ACHN (cell line): ENCODE data around the gene ARID3A.
A peak's percentile ranks its signal among the peaks of the same experiment; 100 is the strongest.

Source experiments
- DNase-seq: peaks from one replicate; pipeline ENCODE4 v3.0.0-alpha.2; 2015
- in situ Hi-C: cut with HindIII; loops from 2 replicates; pipeline ENCODE4 v1.10.0; 2017; ENCODE audit warnings: low sequenced_read_pairs, low pct_ligation_motif_present, low pct_unique_long_range_greater_than_20kb

The ARID3A gene

DNA sequence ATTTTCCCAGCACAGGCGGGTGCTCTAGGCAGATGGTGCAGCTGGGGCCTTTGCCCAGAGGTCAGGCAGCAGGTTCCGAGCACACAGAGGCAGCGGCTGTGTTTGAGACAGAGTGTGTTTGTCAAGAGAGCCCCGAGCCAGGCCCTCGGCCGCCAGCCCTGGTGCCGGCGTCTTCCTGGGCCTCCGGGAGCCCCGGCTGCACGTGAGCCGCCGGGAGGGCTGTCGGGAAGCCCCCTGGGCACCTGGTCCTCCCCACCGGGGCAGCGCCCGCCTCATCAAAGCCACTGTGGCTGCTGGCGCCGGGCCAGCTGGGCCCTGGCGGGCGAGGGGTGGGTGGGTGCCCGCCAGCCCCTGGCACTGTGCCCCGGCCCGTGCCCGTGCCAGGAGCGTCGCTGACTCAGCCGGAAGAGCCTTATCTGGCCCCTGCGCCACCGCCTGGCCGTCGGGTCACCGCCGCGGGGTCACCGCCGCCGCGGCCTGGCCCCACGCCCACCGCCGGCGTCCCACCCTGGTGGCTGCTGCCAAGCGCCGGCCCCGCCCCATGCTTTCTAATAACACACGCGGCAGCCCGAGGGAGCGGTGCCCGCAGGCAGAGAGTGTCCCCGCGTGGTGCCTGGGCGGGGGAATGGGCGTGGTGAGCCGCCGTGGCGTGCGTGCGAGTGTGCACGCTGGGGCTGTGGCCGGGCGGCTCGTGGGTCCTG is 14.9 kb downstream of the ARID3A start:
- peak; percentile 62 for DNase-seq
- in situ Hi-C loops, result no loop called here

DNA sequence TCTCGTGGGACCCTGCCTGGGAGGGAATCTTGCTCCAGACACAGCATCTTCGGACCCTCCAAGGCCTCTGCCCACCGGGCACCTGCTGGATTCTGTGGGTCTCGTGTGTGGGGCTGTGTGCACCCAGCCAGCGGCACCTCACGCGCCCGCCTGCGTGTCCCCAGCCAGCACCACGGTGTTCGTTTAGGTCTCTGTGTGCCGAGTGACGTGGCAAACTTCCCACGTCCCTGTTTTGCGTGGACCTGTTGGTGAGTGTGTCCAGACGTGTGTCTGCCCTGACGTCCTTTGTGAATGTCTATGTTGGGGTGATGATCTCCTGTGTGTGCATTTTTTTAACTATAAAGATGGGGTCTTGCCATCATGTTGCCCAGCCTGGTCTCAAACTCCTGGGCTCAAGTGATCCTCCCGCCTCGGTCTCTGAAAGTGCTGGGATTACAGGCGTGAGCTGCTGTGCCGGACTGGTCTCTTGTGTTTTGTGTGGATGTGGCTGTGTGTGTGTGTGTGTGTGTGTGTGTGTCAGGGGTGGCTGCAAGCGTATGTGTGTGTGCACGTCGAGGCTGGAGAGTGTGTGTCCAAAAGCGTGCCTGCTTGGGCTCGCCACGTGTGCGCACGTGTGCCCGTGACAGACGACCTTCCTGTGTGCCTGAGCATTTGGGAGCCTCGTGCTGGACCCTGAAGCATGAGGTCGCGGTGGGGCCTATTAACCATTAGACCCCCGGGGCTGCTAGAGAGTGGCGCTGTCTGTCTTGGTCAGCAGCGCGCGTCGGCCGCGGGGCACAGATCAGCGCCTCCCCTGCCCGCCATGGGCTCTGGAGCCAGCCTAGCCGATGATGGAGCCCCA is 15.7 kb downstream of the ARID3A start:
- DNase-seq, result no peak
- in situ Hi-C loops, result no loop called here

DNA sequence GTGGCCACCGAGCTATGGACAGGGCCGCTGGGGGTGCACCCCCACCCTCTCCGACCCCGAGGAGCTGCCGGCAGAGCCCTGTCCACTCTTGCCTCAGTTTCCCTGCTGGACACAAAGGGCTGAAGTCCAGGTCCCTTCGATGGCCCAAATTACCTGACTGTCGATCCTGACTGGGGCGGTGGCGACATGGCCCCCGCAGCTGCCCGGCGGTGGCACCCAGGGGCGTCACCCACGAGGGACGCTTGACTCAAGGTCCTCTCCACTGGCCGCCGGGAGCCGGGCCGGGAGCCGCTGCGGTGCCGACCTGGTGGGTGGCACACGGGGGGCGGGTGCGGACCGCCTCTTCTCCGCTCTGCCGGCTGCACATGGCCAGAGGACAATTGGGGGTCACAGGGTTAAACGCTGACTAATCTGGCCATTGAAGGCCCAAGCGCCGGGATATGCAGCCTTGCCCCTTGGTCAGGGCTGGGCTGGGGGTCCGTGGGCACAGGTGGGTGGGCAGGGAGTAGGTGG is 16.4 kb downstream of the ARID3A start:
- no peak for DNase-seq
- in situ Hi-C loops, result no loop called here

DNA sequence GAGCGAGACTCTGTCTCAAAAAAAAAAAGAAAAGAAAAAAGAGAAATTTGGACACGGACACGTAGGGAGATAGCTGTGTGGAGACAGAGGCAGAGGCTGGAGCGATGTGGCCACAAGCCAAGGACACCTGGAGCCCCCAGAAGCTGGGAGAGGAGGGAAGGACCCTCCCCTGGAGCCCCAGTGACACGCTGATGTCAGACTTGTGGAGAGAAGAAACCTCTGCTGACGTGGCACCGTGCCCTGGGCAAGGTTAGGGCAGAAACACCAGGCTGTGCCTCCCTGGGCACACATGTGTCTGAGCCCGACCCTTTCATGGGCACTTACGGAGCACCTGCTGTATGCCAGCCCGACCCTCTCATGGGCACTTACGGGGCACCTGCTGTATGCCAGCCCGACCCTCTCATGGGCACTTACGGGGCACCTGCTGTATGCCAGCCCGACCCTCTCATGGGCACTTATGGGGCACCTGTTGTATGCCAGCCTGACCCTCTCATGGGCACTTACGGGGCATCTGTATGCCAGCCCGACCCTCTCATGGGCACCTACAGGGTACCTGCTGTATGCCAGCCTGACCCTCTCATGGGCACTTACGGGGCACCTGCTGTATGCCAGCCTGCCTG is 17.8 kb downstream of the ARID3A start:
- DNase-seq, result no peak
- in situ Hi-C loops, result no loop called here

DNA sequence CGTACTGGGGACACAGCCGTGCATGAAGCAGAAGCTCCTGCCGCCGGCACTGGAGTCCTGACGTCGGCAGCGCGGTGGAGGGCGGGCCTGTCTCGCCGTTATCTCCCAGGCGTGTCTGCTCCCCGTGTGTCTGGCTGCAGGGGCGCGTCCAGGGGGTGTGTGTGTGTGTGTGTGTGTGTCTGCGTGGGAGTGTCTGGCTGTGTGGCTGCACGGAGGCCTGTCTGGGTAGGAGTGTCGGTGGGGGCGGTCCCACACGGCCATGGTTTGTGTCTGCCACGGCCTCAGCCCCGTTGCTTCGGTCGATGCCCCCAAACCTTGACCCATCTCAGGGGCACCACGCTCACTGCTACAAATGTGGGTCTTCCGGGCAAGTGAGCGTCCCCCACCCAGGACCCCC is 18.3 kb downstream of the ARID3A start:
- in situ Hi-C loops, result no loop called here
- DNase-seq, result no peak

DNA sequence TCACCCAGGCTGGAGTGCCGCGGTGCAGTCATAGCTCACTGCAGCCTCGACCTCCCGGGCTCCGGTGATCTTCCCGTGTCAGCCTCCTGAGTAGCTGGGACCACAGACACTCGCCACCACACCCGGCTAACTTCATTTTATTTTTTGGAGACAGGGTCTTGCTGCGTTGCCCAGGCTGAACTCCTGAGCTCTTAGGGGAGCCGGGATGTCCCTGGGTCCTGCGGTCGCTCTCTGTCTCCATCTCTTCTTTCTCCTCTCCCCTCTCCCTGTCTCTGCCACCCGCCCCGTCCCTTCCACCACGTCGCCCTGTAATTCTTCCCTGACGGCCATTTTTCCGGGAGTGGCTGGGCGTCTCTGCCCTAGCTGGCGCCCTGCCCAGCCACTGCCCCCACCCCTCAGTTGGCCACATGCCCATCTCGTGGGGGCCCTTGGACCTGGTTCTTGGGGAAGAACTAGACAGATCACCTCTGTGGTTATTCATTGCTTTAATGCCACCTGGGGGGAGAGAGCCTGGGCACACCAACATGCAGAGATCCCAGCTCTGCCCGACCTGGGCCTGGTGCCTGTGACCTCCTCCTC is 18.9 kb downstream of the ARID3A start:
- in situ Hi-C loops, result no loop called here

DNA sequence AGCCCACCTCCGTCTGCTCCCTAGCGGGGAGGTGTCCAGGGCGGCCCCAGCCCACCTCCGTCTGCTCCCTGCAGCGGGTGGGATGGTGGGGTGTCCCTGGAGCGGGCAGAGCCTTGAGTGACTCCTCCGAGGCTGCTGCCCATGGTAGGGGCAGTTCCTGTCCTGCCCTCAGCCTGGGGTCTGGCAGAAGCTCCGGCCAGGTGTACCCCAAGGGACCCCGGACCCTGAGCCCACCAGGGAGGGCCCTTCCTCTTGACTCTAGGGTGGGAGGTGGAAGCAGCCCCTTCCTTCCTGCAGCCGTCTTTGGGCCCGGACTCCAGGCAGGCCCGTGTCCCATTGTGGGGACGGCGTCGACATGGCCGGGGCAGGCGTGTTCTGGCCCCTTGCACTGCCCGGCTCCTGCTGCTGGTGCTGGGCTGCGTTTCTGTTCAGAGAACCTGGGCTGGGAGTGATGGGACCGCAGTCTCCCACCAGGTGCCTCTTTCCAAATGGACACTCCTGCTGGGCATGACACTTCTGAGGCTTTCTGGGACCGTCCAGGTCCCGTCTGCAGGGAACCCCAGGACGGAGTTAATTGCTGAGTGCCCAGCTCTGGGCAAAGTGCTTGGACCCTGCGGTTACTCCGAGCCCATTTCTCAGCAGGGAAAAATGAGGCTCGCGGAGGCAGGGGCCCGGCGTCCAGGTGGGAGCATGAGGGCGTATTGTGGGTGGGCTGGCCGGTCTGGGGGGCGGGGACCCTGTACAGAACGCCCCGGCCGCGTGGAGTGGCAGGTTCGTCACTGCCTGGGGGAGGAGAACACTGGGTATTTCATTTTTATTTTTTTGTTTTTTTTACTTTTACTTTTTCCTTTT is 19.8 kb downstream of the ARID3A start:
- in situ Hi-C loops, result no loop called here
- no peak for DNase-seq

More for the DNA sequence above, 18.9 kb downstream of the ARID3A start:
- DNase-seq, result no peak

DNA sequence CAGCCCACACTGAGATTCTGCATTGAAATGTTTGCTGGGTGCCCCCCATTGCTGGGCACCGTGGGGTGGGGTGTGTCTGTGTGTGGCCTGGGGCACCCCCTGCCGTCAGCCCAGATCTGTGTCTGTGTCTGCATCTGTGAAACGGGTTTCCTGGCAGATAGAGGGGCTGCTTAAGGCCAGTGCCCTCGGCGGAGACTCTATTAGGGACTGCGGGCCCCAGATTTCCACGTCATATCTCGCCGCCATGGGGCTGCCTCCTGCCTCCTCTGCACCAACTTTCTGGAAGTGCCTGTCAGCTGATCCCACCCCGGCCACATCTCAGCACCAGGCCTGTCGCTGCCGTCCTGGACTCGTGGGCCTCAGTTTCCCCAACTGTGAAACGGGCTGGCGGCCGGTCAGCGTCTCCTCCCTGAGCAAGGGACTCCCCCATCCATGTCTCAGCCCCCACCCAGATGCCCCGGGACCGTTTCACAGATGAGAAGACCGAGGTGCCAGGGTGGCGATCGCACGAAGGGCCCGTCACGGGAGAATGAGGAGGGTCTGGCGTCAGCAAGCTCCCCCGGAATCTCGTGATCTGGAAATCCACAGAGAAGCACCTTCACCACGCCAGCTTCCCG is 21.4 kb downstream of the ARID3A start:
- in situ Hi-C loops, result no loop called here

DNA sequence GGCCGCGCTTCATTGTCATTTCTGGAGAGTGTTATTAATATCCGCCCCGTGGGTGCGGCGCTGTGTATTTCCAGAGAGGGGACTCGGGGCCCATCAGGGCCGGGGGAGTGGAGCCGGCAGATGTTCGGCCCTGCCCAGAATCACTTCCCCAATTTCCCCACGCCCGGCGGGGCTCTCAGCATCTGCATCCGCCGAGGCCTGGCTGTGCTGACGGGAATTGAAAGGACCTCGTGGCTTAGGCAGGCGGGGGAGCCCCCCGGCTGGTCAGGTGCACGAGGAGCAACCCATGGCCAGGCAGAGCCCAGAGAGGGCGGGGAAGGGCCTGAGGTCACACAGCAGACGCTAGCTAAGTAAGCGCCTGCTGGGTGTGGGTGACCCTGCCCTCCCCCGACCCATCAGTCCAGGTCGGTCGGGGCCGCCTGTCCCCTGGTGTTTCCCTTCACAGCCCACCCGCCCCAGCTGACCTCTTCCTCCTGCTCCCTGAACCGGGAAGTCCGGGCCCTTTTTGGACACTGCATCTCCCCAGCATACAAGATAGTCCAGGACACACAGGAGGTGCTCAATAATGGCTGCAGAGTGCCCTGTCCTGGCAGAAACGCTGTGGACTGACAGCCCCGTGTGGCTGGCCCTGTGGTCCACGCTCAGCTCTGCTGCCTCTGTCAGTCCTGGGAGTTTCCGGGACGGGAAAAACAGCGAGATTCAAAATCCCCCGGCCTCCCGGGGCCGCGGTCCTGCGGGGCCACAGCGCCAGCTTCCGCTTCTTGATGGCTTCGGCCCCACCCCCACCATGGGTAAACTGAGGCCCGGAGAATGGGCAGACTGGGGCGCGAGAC is 22.1 kb downstream of the ARID3A start:
- no peak for DNase-seq
- in situ Hi-C loops, result no loop called here

More for the DNA sequence above, 21.4 kb downstream of the ARID3A start:
- DNase-seq, result no peak

DNA sequence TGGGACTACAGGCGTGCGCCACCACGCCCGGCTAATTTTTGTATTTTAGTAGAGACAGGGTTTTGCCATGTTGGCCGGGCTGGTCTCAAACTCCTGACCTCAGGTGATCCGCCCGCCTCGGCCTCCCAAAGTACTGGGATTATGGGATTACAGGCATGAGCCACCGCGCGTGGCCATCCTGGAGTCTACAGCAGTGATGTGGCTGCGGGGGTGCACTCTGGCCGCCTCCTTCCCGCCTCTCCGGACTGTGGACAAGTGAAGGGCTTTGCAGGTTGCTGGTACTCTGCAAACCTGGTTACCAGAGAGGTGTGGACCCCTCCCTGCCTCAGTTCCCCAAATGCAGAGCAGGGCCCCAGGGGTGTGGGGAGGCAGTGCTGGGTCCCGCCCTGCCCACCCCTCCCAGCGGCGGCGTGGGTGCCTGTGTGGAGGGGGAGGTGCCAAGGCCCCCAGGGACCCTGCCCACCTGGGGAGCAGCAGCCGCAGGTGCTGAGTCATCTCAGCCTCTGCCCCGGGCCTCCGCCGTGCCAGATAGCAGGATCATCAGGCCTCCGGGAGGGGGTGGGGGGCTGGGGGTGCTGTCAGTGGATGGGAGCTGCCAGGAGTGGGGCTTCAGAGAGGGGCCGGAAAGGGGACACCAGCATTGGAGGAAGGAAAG is 23.1 kb downstream of the ARID3A start:
- DNase-seq, result no peak
- in situ Hi-C loops, result no loop called here

DNA sequence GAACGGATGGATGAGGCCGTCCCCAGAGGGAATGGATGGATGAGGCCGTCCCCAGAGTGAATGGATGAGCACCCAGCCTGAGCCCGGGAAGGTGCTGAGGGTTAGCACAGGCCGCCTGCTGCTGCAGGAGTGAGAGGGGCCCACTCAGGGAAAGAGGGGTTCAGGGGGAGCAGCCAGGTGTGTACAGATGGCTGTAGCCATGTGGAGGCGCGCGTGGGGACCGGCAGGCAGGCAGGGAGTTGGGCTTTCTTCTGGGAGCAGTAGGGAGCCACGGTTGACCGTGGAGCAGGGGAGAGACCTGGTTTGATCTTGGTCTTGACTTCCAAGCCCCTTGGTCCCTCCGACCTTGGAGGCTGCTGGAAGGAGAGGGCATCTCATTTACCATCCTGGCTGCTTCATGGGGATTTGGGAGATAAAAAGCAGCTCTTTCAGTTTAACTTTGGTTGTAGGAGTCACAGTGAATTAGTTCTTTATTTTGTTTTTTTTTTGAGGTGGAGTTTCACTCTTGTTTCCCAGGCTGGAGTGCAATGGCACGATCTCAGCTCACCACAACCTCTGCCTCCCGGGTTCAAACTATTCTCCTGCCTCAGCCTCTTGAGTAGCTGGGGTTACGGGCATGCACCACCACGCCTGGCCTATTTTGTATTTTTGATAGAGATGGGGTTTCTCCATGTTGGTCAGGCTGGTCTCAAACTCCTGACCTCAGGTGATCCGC is 24.7 kb downstream of the ARID3A start:
- no peak for DNase-seq
- in situ Hi-C loops, result no loop called here

DNA sequence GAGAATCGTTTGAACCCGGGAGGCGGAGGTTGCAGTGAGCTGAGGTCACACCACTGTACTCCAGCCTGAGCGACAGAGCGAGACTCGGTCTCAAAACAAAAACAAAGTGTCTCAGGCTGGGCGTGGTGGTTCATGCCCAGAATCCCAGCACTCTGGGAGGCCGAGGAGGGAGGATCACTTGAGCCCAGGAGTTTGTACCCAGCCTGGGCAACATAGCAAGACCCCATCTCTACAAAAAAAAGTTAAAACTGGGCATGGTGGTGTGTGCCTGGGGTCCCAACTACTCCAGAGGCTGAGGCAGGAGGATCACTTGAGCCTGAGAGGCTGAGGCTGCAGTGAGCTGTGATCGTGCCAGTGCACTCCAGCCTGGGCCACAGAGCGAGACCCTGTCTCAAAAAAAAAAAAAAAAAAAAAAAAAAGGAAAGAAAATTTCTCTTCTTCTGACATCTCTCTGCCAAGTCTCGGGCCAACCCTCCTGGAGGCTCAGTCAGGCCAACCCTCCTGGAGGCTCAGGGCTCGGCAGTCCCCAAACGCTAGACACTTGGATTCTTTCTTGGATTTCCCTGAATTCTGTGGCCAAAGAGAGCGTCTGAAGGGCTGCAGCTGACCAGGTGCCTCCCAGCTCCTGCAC is 26.3 kb downstream of the ARID3A start:
- in situ Hi-C loops, result no loop called here
- no peak for DNase-seq

DNA sequence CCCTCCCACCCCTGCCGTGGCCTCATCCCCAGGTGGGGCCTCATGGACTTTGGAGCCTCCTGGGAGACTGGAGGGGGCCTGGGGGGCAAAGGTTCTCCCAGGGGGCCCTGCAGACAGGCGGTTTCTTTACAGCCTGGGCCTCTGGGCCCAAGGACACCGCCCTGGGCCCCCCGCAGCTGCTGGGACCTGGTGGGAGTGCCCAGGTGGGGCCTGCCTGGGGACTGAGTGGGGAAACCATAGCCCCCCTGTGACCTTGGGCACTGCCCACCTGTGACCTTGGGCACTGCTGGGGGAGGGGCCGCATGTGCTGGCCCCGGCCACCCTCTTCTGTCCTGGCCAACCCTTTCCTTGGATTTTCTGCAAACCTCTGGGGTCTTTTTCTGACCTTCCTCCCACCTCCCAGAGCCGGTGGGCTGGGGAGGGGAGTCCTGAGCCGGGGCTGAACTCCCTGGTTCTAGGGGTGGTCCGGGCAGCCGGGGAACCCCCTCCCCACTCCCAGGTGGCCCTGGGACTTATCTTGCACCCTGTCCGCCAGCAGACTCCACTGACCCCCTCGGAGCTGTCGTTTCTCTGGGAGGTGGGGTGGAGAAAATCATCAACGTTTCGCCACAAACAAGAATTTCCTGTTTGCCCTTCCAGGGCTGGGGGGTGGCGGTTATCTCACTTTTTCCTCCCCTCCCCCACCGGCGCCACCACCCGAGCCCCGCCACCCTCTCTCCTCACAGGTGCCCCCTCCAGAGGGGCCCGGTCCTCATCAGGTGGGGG is 27.0 kb downstream of the ARID3A start:
- no peak for DNase-seq
- in situ Hi-C loops, result no loop called here

DNA sequence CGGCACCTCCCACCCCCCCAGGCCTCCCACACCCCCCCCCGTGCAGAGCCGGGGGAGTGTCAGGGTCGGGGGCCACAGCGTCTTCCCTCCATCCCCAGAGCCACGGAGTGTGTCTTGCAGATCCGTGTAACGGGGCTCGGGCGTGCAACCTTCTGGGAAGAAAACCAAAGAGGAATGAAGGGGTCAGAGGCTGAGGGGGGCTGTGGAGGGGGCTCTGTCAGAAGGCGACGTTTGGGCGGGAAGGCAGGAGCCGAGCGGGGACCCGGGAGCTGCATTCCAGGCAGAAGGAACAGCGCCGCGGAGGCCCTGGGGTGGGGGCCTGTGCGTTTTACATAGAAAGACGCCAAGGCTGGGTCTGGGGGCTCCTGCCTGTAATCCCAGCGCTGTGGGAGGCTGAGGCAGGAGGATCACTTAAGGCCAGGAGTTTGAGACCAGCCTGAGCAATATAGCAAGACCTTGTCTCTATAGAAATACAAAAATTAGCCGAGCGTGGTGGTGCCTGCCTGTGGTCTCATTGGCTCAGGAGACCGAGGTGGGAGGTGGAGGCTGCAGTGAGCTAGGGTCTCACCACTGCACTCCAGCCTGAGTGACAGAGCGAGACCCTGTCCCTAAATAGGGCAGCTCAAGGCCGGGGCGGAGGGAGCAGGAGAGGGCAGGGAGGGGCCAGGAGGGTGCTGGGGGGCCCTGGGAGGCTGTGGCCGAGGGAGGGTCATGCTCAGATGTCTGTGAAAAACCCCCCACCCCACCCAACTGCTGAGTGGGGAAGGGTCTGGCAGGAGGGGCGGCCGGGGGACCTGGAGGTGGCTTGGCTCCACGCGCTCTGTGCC is 27.8 kb downstream of the ARID3A start:
- no peak for DNase-seq
- in situ Hi-C loops, result no loop called here
